Coronary artery (tissue), 2 donors: ENCODE data around the gene MEIS3.

Experiments
- DNase-seq: peaks from one replicate; pipeline ENCODE4 v3.0.0-alpha.2; 2017; ENCODE audit warnings: low spot score
- H3K27ac ChIP-seq, 2 donors: fragments of 200-600 bp; sonication (generic); one replicate each; pipeline ENCODE4 v1.5.1; 2016 to 2019
- H3K4me3 ChIP-seq: fragments of 200-600 bp; sonication (generic); 2 replicates; pipeline ENCODE4 v1.5.1; 2016; ENCODE audit warnings: mild to moderate bottlenecking, moderate library complexity
- CTCF ChIP-seq: fragments of 200-600 bp; sonication (generic); IDR thresholded peaks from one replicate; pipeline ENCODE4 v1.5.1; 2019; ENCODE audit warnings: antibody characterized with exemption

The MEIS3 gene

DNA sequence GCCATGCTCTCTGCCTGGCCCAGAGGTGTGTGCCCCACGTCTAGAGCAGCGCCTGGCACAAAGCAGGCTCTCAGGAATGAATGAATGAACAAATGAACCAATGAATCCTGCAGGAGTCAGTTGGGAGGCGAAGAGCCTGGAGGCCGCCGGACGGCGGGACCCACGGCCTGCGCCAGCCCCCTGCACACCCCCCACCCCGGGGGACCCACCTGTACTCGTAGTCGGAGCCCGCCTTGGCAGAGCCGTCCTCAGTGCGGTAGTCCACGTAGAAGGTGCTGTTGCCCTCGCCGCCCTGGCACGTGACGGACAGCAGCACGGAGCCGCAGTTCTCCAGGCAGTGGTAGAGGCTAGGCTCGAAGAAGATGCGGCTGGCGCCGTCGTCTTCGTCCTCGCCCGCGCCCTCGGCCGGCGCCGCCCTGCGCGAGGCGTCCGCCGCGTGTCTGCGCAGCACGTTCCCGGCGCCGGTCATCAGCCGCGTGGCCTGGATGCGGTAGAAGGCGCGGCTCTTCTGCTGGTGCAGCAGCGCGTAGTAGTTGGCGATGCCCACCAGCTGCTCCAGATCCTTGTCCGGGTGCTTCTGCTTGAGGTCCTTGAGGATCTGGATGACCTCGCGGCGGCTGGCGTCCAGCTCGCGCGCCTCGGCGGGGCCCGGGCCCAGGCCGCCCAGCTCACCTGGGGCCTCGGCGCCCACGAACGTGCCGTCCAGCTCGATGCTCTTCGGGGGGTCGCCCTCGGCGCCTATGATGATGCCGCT lies 37.6 kb upstream of the MEIS3 start:
- DNase-seq: no peak
- Histone ChIP-seq H3K4me3 (peak overlapping the region; percentile 52), H3K27ac (no peak overlapping the region)
- TF ChIP-seq CTCF: no peak

GRCh38 chr19:47450478-47450877 lies 31.2 kb upstream of the MEIS3 start:
- TF ChIP-seq CTCF: no peak
- H3K27ac ChIP-seq: no peak overlapping the region
- no peak overlapping the region for H3K4me3 ChIP-seq
- DNase-seq: no peak

DNA sequence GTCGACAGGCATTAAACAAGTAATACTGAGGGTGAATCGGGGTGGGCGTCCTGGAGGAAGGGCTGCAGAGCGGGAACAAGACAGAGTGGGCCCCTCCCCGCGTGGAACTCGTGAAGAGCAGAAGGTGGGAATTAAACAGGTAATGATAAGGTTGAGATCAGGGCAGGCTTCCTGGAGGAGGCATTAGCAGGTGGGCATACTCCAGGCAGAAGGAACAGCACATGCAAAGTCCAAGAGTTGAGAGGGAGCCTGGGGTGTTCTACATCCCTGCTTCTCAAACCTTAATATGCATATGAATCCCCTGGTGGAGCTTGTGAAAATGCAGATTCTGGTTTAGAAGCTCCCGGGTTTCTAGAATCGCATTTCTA lies 29.0 kb upstream of the MEIS3 start:
- TF ChIP-seq CTCF: no peak

GRCh38 chr19:47447470-47448359 lies 28.4 kb upstream of the MEIS3 start:
- Histone ChIP-seq H3K4me3 (peak overlapping the region; percentile 61), H3K27ac (no peak overlapping the region)
- no peak for TF ChIP-seq CTCF
- DNase-seq: no peak

More for the DNA sequence above, 29.0 kb upstream of the MEIS3 start:
- no peak overlapping the region for H3K4me3 ChIP-seq
- DNase-seq: no peak
- no peak overlapping the region for H3K27ac ChIP-seq

GRCh38 chr19:47446534-47447469 lies 27.5 kb upstream of the MEIS3 start:
- Histone ChIP-seq H3K4me3 (peak overlapping the region; percentile 61), H3K27ac (no peak overlapping the region)
- DNase-seq: no peak
- TF ChIP-seq CTCF: no peak

DNA sequence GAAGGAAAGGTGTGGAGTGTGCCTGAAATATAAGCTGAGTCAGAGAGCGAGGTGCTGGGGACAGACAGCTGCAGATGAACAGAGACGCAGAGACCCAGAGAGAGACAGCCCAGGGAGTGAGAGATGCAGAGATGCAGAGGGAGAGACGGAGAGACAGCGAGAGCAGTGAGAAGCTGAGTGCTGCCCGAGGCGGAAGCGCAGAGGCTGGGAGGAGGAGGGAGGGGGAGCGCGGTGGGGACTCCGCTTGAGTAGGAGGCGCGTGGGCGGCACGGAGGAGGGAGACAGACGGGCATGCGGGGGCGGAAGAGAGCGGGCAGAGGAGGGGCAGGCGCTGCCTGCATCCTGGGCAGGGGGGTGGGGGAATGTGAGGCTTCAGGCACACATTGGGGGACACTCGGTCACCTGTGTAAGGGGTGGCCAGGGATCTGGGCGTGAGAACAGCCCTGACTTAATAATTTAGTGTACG lies 26.6 kb upstream of the MEIS3 start:
- peak overlapping the region; percentile 28 for H3K4me3 ChIP-seq
- no peak overlapping the region for H3K27ac ChIP-seq
- DNase-seq: no peak
- TF ChIP-seq CTCF: no peak
